Measurements from ENCODE around the gene DPP3.

The DPP3 gene

DNA sequence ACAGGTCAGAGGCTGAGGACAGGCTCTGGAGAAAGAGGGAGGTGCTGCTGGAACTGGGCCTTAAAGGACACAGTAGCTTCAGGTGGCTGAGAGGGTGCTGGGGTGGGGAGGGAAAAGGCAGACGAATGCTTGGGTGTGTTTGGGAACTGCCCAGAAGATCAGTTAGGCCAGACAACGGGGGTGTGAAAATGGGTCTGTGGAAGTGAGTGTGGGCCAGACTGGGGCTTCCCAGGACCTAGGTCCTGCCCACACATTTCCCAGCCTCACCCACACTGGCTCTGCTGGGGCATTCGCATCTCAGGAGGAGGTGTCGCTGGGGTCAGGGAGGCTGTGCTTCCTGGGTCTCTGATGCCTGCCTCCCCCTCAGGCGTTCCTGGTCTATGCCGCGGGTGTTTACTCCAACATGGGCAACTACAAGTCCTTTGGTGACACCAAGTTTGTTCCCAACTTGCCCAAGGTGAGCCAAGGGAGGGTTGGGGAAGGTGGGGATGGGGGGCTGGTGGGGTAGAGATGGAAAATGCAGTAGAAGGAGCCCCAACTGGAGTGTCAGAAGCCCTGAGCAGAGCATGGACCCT lies 4.7 kb downstream of the DPP3 start:
- DNase-seq, result no peak

DNA sequence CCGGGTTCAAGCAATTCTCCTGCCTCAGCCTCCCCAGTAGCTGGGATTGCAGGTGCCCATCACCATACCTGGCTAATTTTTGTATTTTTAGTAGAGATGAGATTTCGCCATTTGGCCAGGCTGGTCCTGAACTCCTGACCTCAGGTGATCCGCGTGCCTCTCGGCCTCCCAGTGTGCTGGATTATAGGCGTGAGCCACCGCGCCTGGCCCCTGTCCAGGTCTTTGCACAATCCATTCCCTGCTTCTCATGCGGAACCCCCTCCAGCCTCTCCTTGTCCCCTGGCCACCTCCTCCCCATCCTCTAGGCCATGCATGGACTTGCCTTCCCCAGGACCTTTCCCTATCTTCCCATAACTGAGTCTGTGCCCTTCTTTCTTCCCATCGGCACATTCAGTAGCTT lies 8.7 kb downstream of the DPP3 start:
- DNase-seq, result no peak

DNA sequence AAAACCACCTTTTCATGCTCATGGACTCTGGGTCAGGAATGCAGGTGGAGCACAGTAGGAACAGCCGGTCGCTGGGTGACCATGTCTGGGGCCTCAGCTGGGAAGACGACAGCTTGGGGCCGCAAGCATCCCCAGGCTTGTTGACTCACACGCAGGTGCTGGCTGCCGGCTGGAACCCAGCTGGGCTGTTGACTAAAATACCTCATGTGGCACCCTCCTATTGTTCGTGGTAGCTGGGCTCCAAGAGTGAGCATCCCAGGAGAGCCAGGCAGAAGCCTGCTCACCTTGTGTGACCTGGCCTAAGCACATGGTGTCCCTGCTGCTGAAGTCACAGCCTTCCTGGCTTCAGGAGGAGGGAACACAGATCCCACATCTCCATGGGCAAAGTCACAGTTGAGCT lies 9.4 kb downstream of the DPP3 start:
- no peak for DNase-seq

DNA sequence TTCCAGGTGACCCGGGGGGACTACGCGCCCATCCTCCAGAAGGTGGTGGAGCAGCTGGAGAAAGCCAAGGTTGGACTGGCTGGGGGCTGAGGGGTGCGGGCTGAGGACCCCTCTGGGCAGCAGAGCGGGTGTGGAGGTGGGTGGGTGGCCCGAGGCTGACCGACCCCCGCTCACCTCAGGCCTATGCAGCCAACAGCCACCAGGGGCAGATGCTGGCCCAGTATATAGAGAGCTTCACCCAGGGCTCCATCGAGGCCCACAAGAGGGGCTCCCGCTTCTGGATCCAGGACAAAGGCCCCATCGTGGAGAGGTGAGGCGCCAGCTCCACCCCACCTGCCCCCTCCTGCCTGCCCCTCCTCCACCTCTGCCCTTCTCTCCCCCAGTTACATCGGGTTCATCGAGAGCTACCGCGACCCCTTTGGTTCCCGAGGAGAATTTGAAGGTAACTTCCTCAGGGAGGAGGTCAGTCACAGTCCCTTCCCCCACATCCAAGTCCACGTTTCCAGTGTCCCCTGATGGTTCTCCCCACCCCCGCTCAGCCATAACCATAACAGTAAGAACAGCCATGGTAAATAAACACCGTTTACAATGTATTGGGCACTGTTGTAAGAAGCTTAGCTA lies 11.2 kb downstream of the DPP3 start:
- DNase-seq, result no peak

DNA sequence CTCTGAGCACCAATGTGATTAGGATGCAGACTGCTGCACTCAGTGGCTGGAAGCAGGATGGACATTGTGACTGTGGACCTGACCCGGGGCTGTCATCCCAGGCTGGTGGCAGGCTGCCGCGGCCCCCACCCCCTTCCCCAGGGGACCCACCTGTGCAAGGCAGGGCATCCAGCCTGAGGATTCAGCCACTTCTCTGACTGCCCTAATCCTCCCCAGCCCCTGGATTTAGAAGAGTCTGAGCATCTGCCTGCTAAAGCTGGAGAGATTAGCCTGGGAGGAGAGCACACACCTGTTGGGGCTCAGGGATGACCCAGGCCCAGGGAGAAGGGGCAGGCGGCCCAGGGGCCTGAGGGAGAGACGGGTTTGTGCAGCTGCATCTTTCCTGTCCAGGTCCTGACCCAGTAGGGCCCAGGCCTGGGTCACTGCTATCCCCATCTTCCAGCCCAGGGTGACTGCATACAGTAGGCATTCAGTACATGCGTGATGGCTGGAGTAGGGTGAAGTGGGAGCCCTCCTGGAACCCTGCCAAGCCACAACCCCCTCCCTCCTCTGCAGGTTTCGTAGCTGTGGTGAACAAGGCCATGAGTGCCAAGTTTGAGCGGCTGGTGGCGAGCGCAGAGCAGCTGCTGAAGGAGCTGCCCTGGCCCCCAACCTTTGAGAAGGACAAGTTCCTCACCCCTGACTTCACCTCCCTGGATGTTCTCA lies 12.1 kb downstream of the DPP3 start:
- no peak for DNase-seq

DNA sequence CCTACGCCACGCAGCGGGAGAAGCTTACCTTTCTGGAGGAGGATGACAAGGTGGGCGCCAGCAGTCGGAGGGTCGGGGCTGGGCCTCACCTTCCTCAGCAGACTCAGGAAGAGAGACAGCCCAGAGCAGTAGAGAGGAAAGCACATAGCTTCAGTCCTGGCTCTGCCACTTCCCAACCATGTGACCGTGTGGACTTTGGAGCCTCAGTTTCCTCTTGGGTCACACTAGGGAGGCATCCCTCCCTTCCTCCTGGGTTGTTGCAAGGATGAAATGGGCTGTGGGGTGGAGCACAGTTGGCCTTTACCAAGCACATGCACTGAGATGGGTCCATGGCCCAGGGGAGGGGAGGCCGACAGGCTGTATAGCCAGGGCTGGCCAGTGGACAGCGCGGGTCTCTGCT lies 12.9 kb downstream of the DPP3 start:
- no peak for DNase-seq

DNA sequence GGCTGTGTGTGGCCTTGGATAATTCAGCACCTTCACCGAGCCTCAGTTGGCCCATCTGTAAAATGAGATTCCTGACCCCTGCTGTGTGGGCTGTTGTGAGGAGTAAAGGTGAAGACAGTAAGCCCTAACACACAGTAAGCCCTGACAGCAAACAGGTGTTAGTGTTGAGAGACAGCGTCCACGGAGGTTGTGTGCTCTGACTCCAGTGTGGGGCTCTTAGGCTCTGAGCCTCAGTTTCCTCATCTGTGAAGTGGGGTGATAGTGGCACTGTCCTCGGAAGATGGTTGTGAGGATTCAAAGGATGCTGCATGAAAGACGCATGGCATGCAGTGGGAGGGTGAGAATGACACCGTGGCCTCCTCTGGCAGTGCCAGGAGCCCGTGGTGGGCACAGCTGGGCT lies 14.2 kb downstream of the DPP3 start:
- DNase-seq, result no peak

DNA sequence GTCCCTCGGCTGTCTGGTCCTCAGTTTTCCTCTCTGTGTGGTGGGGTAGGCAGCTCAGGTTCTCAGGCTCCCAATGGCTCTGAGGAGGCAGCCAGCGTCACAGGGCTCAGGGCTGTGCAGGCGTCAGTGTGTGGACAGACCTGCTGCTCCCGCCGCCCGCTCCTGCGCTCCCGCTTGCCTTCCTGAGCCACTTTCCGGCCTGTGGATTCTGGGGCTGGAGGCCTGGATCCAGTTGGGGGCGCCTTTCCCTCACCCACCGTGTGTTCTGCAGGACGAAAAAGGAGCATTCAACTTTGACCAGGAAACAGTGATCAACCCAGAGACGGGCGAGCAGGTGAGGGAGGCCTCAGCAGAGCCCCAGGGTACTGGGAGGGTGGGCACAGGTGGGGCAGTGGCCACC lies 14.7 kb downstream of the DPP3 start:
- no peak for DNase-seq

DNA sequence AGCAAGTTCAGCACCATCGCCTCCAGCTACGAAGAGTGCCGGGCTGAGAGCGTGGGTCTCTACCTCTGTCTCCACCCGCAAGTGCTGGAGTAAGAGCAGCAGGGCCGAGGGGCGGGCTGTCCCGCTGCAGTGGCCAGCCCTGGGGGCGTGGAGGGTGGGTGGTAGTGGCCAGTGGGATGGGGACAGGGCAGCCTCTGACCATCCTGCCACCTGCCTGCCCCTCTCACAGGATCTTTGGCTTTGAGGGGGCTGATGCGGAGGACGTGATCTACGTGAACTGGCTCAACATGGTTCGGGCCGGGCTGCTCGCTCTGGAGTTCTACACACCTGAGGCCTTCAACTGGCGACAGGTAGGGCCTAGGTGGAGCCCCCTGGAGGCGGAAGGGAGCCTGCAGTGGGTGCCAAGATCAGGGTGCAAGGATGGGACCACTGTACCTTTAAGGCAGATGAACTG lies 15.2 kb downstream of the DPP3 start:
- DNase-seq, result no peak

DNA sequence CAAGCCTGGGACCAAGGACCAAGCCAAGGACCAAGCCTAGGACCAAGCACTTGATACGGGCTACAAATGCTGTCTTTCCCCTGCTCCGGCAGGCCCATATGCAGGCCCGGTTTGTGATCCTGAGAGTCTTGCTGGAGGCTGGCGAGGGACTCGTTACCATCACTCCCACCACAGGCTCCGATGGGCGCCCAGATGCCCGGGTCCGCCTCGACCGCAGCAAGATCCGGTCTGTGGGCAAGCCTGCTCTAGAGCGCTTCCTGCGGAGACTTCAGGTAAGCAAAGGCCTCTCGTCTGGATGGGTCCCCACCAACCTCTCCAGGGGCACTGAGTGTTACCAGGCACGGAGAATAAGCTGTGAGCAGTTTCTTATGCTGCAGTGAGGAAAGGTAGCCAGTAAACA lies 17.0 kb downstream of the DPP3 start:
- no peak for DNase-seq

DNA sequence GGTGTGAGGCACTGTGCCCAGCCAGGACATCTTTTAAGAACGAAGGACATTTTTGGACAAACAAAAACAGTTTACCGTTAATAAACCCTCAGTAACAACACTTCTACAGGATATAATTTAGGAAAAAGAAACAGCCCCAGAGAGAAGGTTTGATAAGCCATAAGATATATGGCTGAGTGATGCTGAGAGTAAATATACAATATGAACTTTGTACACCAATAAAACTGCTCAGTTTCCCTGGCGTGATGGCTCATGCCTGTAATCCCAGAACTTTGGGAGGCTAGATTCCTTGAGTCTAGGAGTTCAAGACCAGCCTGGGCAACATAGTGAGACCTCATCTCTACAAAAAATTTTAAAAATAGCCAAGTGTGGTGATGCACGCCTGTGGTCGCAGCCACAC lies 18.3 kb downstream of the DPP3 start:
- DNase-seq, result no peak

DNA sequence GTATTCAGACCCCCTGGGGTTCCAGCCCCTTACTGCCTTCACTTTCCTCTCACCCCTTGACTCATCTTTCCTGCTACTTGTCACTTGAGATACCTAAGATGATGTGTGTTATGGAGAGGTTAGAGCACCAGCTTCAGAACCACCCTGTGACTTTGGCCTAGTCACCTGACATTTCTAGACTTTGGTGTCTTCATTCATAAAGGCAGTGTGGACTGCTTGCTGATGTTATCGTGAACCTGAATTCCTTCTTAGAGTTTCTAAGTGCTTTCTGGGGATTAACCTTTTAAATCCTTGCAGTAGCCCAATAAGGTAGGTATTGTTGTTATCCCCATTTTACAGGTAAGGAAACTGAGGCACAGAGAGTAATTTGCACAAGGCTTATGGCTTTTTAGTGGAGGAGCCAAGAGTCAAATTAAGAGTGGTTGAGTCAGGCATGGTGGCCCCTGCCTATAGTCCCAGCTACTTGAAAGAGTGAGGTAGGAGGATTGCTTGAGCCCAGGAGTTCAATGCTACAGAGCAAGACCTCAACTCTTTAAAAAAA lies 25.1 kb downstream of the DPP3 start:
- no peak for DNase-seq

DNA sequence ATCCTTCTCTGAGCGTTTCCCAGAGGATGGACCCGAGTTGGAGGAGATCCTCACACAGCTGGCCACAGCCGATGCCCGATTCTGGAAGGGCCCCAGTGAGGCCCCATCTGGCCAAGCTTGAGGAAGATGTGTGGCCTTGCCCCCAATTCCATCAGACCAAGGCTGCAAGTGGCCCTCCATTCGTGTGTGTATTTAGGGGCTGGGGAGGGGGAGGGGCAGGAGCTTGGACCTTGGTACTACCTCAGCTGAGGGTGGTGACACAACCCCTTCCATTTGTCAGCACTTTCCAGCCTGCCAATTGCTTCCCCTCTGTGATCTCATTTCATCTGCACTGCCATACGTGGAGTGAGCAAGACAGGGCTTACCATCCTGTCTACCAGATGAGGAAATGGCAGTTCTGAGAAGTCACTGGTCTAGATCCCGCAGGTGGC lies 28.9 kb downstream of the DPP3 start:
- DNase-seq, result no peak

DNA sequence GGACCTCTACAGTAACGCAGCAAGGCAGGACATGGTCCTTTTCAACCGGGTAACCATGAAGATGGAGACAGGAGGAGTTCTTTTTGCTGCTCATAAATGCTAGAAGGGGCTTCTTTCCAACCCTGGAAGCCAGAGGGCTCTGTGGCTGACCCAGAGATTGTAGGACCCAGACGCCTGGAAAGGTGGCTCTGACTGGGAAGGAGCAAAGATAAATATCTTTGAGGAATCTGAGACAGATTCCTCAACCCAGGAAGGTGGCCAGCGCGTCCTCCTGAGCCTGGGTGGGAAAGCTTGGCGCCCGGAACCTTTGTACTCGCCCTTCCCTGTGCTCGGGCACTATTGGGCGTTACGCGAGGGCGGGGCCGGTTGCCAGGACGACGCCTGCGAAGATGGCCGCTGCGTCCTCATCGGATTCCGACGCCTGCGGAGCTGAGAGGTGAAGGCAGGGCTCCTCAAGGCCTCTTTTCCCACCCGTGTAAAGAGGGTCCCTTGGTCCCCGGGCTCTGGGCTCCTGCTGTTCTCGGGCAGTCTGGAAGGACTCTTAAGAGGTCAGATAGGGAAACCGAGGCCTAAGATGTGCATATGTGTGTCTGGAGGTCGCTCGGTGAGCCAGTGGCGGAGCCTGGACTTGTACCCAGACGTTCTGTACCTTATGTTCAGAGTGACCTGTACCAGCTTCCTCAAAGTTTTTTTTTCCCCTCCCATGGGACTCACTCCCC lies 30.2 kb downstream of the DPP3 start, which contains the start of gene BBS1:
Gene BBS1 (plus strand): TSS at position 365 of the 719 bp plus-strand sequence. CDS start 25 bp downstream, at position 390.
- DNase-seq, result peak; percentile 20 to 84 (median 70)

DNA sequence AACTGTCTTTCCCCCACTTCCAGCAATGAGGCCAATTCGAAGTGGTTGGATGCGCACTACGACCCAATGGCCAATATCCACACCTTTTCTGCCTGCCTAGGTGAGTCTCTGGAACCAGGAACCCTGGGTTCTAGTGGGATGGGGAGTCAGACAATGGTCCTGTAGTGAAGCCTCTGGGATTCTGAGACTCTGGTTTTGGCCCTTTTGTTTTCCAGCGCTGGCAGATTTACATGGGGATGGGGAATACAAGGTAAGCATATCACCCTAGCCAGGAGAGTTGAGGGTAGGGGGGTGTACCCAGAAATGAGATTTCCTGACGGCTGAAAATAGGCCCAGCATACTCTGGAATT lies 30.7 kb downstream of the DPP3 start:
- DNase-seq, result no peak

DNA sequence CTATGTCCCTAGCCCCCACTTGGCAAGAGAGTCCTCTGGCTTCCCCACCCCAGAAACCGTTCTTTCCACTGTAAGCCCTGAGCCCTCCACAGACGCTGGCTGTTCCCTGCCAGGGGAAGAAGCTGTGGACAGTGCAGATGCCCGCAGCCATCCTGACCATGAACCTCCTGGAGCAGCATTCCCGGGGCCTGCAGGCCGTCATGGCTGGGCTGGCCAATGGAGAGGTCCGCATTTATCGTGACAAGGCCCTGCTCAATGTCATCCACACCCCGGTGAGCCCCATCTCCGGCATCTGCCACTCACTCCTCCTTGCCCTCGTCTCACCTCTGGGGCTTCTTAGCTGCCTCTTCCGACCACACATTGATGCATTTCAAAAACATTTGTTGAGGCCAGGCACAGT lies 43.4 kb downstream of the DPP3 start:
- DNase-seq, result no peak

DNA sequence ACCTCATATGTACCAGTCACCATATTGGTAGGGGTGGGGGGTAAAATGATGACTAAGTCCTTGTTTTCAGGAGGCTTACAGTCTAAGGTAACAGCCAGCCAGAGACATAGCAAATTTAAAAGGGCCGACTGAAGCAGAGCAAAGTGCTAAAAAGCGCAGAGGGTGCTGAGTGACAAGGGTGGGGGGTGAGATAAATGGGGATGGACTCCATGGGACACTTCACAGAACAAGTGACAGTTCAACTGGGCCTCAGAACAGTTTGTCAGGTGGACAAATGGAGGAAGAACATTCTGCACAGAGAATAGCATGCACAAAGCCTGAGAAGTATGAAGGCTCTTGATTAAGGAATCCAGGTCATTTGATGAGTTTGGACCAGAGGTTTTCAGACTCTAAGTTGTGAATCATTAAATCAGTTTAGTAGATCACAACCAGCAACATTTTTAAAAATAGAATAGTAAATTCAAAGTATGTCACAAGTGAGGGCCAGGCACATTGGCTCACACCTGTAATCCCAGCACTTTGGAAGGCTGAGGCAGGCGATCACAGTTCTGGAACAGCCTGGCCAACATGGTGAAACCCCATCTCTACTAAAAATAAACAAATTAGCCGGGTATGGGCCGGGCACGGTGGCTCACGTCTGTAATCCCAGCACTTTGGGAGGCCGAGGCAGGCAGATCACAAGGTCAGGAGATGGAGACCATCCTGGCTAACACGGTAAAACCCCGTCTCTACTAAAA lies 44.2 kb downstream of the DPP3 start:
- no peak for DNase-seq

DNA sequence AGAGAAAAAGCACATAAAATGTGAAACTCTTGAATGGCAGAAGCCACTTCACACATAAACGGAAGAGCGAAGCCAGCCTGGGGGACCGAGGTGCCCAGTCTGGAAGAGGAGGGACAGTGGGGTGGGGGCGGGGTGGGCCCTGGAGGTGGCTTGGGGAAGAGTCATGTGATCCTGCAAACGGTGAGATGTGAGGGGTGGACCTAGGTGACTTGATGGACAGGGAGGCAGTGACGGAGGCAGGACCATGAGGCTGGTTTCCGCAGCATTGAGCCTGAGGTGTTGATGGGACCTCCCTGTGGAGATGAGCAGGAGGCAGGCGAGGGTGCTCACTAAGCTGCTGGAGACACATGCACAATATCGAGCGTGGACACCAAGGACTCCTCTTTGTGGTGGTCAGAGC lies 48.8 kb downstream of the DPP3 start:
- no peak for DNase-seq

DNA sequence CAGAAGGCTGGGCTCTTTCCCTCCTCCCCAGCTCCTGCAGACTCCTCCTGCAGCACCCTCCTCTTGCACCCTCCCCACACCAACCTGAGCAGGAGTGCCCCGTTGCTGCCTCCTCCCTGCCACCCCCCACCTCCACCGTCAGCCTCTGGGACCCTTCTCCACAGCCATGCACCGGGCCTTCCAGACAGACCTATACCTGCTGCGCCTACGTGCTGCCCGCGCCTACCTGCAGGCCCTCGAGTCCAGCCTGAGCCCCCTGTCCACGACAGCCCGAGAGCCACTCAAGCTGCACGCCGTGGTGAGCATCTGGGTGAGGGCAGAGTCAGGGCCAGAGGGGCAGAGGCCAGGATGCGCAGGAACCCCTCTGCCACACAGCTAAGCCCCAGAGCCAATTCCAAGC lies 49.4 kb downstream of the DPP3 start:
- no peak for DNase-seq

DNA sequence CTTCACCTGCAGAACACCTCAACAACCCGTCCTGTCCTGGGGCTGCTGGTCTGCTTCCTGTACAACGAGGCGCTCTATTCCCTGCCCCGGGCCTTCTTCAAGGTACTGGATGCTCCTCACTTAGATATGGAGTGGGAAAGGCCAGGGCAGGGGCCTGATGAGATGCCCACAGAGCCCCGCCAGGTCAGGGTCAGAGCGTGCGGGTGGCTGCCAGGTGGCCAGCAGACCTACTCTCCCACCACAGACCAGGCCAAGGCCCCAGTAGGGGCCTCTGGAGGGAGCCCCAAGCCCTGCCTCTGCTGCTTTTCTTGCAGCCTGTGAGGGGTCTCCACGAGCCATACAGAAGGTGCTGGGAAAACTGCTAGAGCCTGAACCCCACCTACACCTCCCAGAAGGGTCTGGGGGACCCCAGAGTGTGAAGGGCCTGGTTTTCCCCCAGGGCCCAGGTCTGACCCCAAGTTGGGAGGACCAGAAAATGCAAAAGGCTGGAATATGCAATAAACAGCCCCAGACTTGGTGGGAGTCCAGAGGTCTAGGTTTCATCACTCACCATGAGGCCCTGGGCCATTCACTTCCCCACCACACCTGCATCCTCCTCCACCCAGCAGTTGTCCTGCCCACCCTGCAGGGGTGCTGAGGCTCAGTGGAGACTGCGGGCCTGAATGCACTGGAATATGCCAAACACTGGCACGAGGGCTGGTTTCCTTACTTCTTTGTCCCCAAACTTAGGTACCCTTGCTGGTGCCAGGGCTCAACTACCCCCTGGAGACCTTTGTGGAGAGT lies 50.9 kb downstream of the DPP3 start:
- DNase-seq, result no peak

DNA sequence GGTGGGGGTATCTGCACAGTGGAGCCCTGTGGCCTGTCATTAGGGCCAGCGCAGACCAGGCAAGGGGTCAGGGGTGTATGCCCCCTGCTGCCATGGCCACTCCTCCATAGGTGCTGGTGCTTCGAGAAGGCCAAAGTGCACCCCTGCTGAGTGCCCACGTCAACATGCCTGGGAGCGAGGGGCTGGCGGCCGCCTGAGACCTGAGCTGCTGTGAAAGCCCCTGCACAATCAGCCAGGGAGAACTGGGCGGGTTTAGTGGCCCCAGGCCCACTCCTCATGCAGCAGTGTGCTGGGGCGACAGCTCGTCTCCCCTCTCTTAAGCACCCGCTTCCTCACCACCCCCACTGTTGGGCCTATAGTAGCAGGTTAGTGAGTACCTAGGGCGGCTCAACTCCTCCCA lies 51.6 kb downstream of the DPP3 start:
- DNase-seq, result no peak

DNA sequence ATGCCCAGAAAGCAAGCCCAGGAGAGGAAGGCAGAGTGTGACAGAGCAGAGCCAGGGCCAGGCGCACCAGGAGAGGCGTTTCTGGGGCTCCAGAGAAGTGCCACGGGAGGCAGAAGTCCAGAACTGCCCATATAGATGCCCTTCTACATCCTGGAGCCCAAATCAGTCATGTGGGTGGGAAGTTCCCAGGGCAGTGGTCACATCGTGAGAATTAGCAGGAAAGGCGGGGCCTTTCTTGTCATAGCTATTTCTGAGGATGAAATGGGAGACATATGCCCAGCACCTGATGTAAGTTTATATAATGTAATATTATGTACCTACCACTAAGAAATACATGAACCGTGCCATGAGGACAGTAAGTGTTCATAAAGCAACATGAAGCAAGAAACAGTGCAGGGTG lies 52.5 kb downstream of the DPP3 start:
- no peak for DNase-seq

Measured in C1 segment of cervical spinal cord (tissue), 14 donors.